HG02763 (cell line): ENCODE data around the gene ZSCAN20.
"Not testable (repeated sequence)": the region's sequence is repeated elsewhere in the genome, so short reads cannot be mapped to it uniquely, and the experiment has no call there.

Experiments used
- ATAC-seq: cut with Tn5 transposase; IDR thresholded peaks from one replicate; pipeline ENCODE4 v1.9.1; 2021; ENCODE audit warnings: mild to moderate bottlenecking, moderate library complexity; ENCODE audit not compliant: unreplicated experiment

ZSCAN20 gene

GRCh38 chr1:33473900-33474299, 1.5 kb downstream of the ZSCAN20 start:
- no peak for ATAC-seq

- no peak for ATAC-seq
Observed at GRCh38 chr1:33477451-33477850, 5.0 kb downstream of the ZSCAN20 start.

- ATAC-seq = no peak
Observed at GRCh38 chr1:33482412-33482811, 10.0 kb downstream of the ZSCAN20 start.

GRCh38 chr1:33488624-33489023, 16.2 kb downstream of the ZSCAN20 start:
- ATAC-seq = no peak

- ATAC-seq = no peak
Observed at GRCh38 chr1:33494929-33495328, 22.5 kb downstream of the ZSCAN20 start.

GRCh38 chr1:33497410-33497809, 25.0 kb downstream of the ZSCAN20 start:
- no peak for ATAC-seq

- no peak for ATAC-seq
Observed at GRCh38 chr1:33500547-33500946, 28.1 kb downstream of the ZSCAN20 start.

GRCh38 chr1:33501309-33501708, 28.9 kb downstream of the ZSCAN20 start:
- no peak for ATAC-seq

- no peak for ATAC-seq
Observed at GRCh38 chr1:33501774-33502173, 29.3 kb downstream of the ZSCAN20 start.

- ATAC-seq = no peak
Observed at GRCh38 chr1:33502726-33503125, 30.3 kb downstream of the ZSCAN20 start.

- ATAC-seq = no peak
Observed at GRCh38 chr1:33503506-33503905, 31.1 kb downstream of the ZSCAN20 start.

- ATAC-seq = no peak
Observed at GRCh38 chr1:33507661-33508060, 35.2 kb downstream of the ZSCAN20 start.

- ATAC-seq = no peak
Observed at GRCh38 chr1:33508151-33508550, 35.7 kb downstream of the ZSCAN20 start.

GRCh38 chr1:33509276-33509675, 36.8 kb downstream of the ZSCAN20 start:
- not testable (repeated sequence) for ATAC-seq

- no peak for ATAC-seq
Observed at GRCh38 chr1:33512226-33513011, 40.0 kb downstream of the ZSCAN20 start.

- no peak for ATAC-seq
Observed at GRCh38 chr1:33515112-33515511, 42.7 kb downstream of the ZSCAN20 start.

- no peak for ATAC-seq
Observed at GRCh38 chr1:33515607-33516006, 43.2 kb downstream of the ZSCAN20 start.

- no peak for ATAC-seq
Observed at GRCh38 chr1:33516428-33516827, 44.0 kb downstream of the ZSCAN20 start.

GRCh38 chr1:33516891-33517567, 44.6 kb downstream of the ZSCAN20 start:
- ATAC-seq = no peak

- no peak for ATAC-seq
Observed at GRCh38 chr1:33517596-33518250, 45.3 kb downstream of the ZSCAN20 start.

- ATAC-seq = no peak
Observed at GRCh38 chr1:33519240-33519884, 46.9 kb downstream of the ZSCAN20 start.
